HCT116 (cell line): ENCODE results near the gene NCAN.

Experiments
- EZH2 ChIP-seq: fragments of 200-600 bp; sonication (generic); IDR thresholded peaks from 2 replicates; pipeline ENCODE4 v1.6.1; 2017; ENCODE audit warnings: antibody characterized with exemption, mixed run types
- EZH2phosphoT487 ChIP-seq: fragments of 200-600 bp; IDR thresholded peaks from 2 replicates; pipeline ENCODE4 v1.6.1; 2018; ENCODE audit warnings: antibody characterized with exemption, borderline replicate concordance
- POLR2AphosphoS5 ChIP-seq: IDR thresholded peaks from 2 replicates; pipeline ENCODE4 v1.6.1; 2011; ENCODE audit warnings: mild to moderate bottlenecking, low read depth, low read length, moderate library complexity
- RAD21 ChIP-seq: IDR thresholded peaks from 2 replicates; pipeline ENCODE4 v1.6.1; 2012; ENCODE audit warnings: low read depth, mild to moderate bottlenecking
- SIN3A ChIP-seq: IDR thresholded peaks from 2 replicates; pipeline ENCODE4 v1.6.1; 2012; ENCODE audit warnings: low read depth
- TF ChIP-seq, protein P1 (sequence below), 3 experiments: fragments of 200-600 bp in 1 of 3; sonication (generic) in 1 of 3; IDR thresholded peaks in 2 of 3; conservative IDR thresholded peaks in 1 of 3; 2 replicates each; pipeline ENCODE4 v1.5.1; 2012 to 2017; ENCODE audit warnings: low read depth in 2 of 3, low read length in 2 of 3, antibody characterized with exemption in 1 of 3, borderline replicate concordance in 1 of 3, control low read depth in 1 of 3, mild to moderate bottlenecking in 1 of 3, mixed read lengths in 1 of 3, mixed run types in 1 of 3, moderate library complexity in 1 of 3; ENCODE audit not compliant: insufficient read depth in 1 of 3
- TF ChIP-seq, protein P2 (sequence below): IDR thresholded peaks from 2 replicates; pipeline ENCODE4 v1.6.1; 2012

DNA sequence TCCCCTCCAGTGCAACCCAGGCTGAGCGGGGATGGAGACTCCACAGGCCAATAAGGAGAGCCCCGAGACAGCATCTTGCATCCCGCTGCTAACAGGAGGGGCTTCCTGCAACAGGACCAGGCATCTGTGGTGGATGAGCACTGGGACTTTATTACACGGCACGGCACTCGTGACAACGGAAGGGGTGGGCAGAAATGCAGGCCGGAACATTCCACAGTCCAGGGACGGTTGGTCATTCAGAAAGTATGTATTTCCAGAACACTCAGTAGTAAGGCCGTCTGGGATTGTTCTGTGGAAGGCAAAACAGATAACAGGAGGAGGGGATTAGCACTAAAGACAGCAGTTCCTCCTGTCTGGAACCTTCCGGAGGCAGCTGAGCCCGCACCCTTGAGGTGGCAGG lies 64.6 kb downstream of the NCAN start:
- TF ChIP-seq POLR2AphosphoS5, result no peak
- TF ChIP-seq, protein P1, sequence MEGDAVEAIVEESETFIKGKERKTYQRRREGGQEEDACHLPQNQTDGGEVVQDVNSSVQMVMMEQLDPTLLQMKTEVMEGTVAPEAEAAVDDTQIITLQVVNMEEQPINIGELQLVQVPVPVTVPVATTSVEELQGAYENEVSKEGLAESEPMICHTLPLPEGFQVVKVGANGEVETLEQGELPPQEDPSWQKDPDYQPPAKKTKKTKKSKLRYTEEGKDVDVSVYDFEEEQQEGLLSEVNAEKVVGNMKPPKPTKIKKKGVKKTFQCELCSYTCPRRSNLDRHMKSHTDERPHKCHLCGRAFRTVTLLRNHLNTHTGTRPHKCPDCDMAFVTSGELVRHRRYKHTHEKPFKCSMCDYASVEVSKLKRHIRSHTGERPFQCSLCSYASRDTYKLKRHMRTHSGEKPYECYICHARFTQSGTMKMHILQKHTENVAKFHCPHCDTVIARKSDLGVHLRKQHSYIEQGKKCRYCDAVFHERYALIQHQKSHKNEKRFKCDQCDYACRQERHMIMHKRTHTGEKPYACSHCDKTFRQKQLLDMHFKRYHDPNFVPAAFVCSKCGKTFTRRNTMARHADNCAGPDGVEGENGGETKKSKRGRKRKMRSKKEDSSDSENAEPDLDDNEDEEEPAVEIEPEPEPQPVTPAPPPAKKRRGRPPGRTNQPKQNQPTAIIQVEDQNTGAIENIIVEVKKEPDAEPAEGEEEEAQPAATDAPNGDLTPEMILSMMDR (IDR thresholded peaks at IDR 0.05 in 2 of 3, conservative IDR thresholded peaks at IDR 0.05 in 1 of 3; ENCODE audit: borderline replicate concordance in 1 of 3, insufficient read depth in 1 of 3, low read depth in 2 of 3, low read length in 2 of 3), result no peak
- no peak for TF ChIP-seq EZH2
- TF ChIP-seq, protein P2, sequence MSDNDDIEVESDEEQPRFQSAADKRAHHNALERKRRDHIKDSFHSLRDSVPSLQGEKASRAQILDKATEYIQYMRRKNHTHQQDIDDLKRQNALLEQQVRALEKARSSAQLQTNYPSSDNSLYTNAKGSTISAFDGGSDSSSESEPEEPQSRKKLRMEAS, result no peak
- TF ChIP-seq SIN3A, result no peak
- no peak for TF ChIP-seq EZH2phosphoT487
- no peak for TF ChIP-seq RAD21
